Colonic mucosa (tissue), 4 donors: ENCODE data around the gene TCERG1L. TPM values are rescaled to one million over a fixed set of nuclear protein-coding genes. Genes with fewer than 3 reads are reported as not detected.

Source experiments
- DNase-seq: peaks from one replicate; pipeline ENCODE4 v3.0.0-alpha.2; 2020
- H3K27ac ChIP-seq: fragments of 200-600 bp; one replicate; pipeline ENCODE4 v1.8.0; 2021
- H3K27me3 ChIP-seq: fragments of 200-600 bp; one replicate; pipeline ENCODE4 v1.8.0; 2021
- H3K36me3 ChIP-seq: fragments of 200-600 bp; one replicate; pipeline ENCODE4 v1.8.0; 2021
- H3K4me1 ChIP-seq: fragments of 200-600 bp; one replicate; pipeline ENCODE4 v1.8.0; 2021; ENCODE audit warnings: mild to moderate bottlenecking
- H3K4me3 ChIP-seq: fragments of 200-600 bp; one replicate; pipeline ENCODE4 v1.8.0; 2021
- H3K9ac ChIP-seq, 2 donors: one replicate each; pipeline ENCODE4 v1.7.0; 2013; ENCODE audit warnings: control low read depth in 2 of 2, low read depth in 2 of 2, low read length in 2 of 2
- H3K9me3 ChIP-seq: fragments of 200-600 bp; one replicate; pipeline ENCODE4 v1.8.0; 2021
- CTCF ChIP-seq: fragments of 200-600 bp; IDR thresholded peaks from one replicate; pipeline ENCODE4 v1.8.0; 2022; ENCODE audit warnings: antibody characterized with exemption, mild to moderate bottlenecking
- intact Hi-C: fragments of 100-400 bp; cut with DNase I; formaldehyde crosslinking; loops from one replicate; pipeline ENCODE4 v1.14.1; 2022
- total RNA-seq, 2 donors: library from RNA; stranded (reverse); fragmentation: NEBNext Ultra II Directional in 1 of 2; extraction: Animal tissue kit (Norgen Biotek cat#: 25700) in 1 of 2; gene quantifications; one replicate each; pipeline ENCODE4 v1.2.1, GENCODE V29; 2021
- donor health status: healthy.
- donor health status: DM: no; HTN: no; CAD: no.
- donor health status: DM: no; HTN: no; CAD: no.

TCERG1L gene
- total RNA-seq, 2 donors from 2014 or later: not detected

- H3K4me1 ChIP-seq: no peaks in the 10 kb centered on the region
- intact Hi-C loops: no loop called here
- no peaks in the 10 kb centered on the region for H3K9me3 ChIP-seq
- no peak for TF ChIP-seq CTCF
- H3K4me3 ChIP-seq: no peak overlapping the region
- H3K36me3 ChIP-seq: no peaks in the 10 kb centered on the region
- H3K27ac ChIP-seq: no peak overlapping the region
- DNase-seq: no peak
- no peak overlapping the region for H3K9ac ChIP-seq
- no peaks in the 10 kb centered on the region for H3K27me3 ChIP-seq
Measured at GRCh38 chr10:131093795-131094366, 217.6 kb downstream of the TCERG1L start.

- Histone ChIP-seq H3K4me3 (no peak overlapping the region), H3K27me3 (no peaks in the 10 kb centered on the region), H3K4me1 (no peaks in the 10 kb centered on the region), H3K36me3 (no peaks in the 10 kb centered on the region), H3K9ac (no peak overlapping the region), H3K9me3 (no peaks in the 10 kb centered on the region), H3K27ac (no peak overlapping the region)
- TF ChIP-seq CTCF: no peak
- intact Hi-C loops: no loop called here
- DNase-seq: no peak
Measured at GRCh38 chr10:131093346-131093745, 218.2 kb downstream of the TCERG1L start.

GRCh38 chr10:131092876-131093275 lies 218.6 kb downstream of the TCERG1L start:
- H3K4me3 ChIP-seq: no peak overlapping the region
- intact Hi-C loops: no loop called here
- DNase-seq: no peak
- H3K9ac ChIP-seq: no peak overlapping the region
- TF ChIP-seq CTCF: no peak
- H3K4me1 ChIP-seq: no peaks in the 10 kb centered on the region
- no peaks in the 10 kb centered on the region for H3K36me3 ChIP-seq
- no peaks in the 10 kb centered on the region for H3K27me3 ChIP-seq
- no peak overlapping the region for H3K27ac ChIP-seq
- H3K9me3 ChIP-seq: no peaks in the 10 kb centered on the region

GRCh38 chr10:131092386-131092785 lies 219.1 kb downstream of the TCERG1L start:
- TF ChIP-seq CTCF: no peak
- no peaks in the 10 kb centered on the region for H3K9me3 ChIP-seq
- H3K27me3 ChIP-seq: no peaks in the 10 kb centered on the region
- no peak for DNase-seq
- no peaks in the 10 kb centered on the region for H3K4me1 ChIP-seq
- H3K9ac ChIP-seq: no peak overlapping the region
- H3K27ac ChIP-seq: no peak overlapping the region
- no peak overlapping the region for H3K4me3 ChIP-seq
- H3K36me3 ChIP-seq: no peaks in the 10 kb centered on the region
- intact Hi-C loops: no loop called here

- H3K27ac ChIP-seq: no peak overlapping the region
- DNase-seq: no peak
- H3K4me1 ChIP-seq: no peaks in the 10 kb centered on the region
- no peaks in the 10 kb centered on the region for H3K9me3 ChIP-seq
- H3K27me3 ChIP-seq: no peaks in the 10 kb centered on the region
- intact Hi-C loops: no loop called here
- no peak overlapping the region for H3K4me3 ChIP-seq
- TF ChIP-seq CTCF: no peak
- no peak overlapping the region for H3K9ac ChIP-seq
- no peaks in the 10 kb centered on the region for H3K36me3 ChIP-seq
Measured at GRCh38 chr10:131091682-131092081, 219.8 kb downstream of the TCERG1L start.
